Type B pancreatic cell (in vitro differentiated cells): ENCODE measurements around the gene RALY. TPM values are rescaled to one million over a fixed set of nuclear protein-coding genes. Genes with fewer than 3 reads are reported as not detected.
"Not testable (repeated sequence)": the region's sequence is repeated elsewhere in the genome, so short reads cannot be mapped to it uniquely, and the experiment has no call there.

Experiments
- DNase-seq: peaks from one replicate; pipeline ENCODE4 v3.0.0; 2021; ENCODE audit warnings: mixed read lengths; ENCODE audit not compliant: unreplicated experiment; ENCODE audit errors: extremely low spot score
- H3K27ac Mint-ChIP-seq: 2 replicates; pipeline ENCODE4 v1.8.0; 2021; ENCODE audit warnings: mild to moderate bottlenecking, mixed read lengths
- H3K27me3 Mint-ChIP-seq: 2 replicates; pipeline ENCODE4 v1.8.0; 2021; ENCODE audit warnings: mixed read lengths
- H3K36me3 Mint-ChIP-seq: 2 replicates; pipeline ENCODE4 v1.8.0; 2021; ENCODE audit warnings: mixed read lengths
- H3K4me1 Mint-ChIP-seq: one replicate; pipeline ENCODE4 v1.8.0; 2021; ENCODE audit warnings: mixed read lengths; ENCODE audit not compliant: unreplicated experiment
- H3K4me3 Mint-ChIP-seq: 2 replicates; pipeline ENCODE4 v1.8.0; 2021; ENCODE audit warnings: mild to moderate bottlenecking, mixed read lengths
- H3K9me3 Mint-ChIP-seq: 2 replicates; pipeline ENCODE4 v1.8.0; 2021; ENCODE audit warnings: mixed read lengths
- total RNA-seq: library from RNA; stranded (reverse); gene quantifications from 2 replicates; pipeline ENCODE4 v1.2.1, GENCODE V29; 2021; ENCODE audit warnings: low replicate concordance
- TF ChIP-seq, protein P1 (sequence below): fragments of 200-600 bp; sonication (generic); conservative IDR thresholded peaks from 2 replicates; pipeline ENCODE4 v1.5.0; 2021; ENCODE audit warnings: antibody characterized with exemption, mild to moderate bottlenecking

The RALY gene
- total RNA-seq, 1 donor from 2014 or later: 215 TPM

DNA sequence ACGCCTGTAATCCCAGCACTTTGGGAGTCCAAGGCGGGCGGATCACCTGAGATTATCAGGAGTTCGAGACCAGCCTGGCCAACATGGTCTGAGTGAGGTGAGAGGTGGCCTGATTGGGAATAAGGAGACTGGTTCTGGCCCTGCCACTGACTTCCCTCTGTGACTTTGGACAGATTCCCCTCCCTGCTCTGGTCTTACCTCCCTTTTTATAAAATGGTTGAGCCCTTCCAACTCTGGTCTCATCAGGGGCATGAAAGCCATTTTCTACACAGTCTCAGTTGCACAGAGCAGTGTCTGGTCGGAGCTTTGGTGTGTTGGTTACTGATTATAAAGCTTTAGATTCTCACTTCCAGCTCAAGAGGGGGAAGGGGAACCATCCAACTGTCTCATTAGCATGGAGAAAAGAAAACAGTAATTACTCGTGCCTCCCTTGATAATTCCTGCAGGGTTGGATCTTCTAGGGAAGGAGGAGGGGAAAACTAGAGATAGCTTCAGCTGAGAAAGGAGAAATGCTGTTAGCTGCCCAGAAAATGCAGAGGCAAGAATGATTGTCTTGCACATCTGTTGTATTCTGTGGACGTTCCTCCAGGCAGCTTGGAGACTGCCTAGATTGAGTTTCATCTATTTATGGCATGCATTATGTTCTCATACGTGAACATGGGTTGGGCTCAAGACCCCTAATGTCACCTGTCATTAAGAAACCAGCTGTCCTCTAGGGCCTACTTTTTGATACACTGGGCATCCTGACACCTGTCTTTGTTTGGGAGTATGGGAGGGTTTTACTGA, 30.4 kb downstream of the RALY start:
- no peak for DNase-seq
- H3K36me3 Mint-ChIP-seq: peaks cover 18% of the 10 kb centered on the region
- peak overlapping the region; percentile 23 for H3K27ac Mint-ChIP-seq
- no peaks in the 10 kb centered on the region for H3K27me3 Mint-ChIP-seq
- TF ChIP-seq, protein P1, sequence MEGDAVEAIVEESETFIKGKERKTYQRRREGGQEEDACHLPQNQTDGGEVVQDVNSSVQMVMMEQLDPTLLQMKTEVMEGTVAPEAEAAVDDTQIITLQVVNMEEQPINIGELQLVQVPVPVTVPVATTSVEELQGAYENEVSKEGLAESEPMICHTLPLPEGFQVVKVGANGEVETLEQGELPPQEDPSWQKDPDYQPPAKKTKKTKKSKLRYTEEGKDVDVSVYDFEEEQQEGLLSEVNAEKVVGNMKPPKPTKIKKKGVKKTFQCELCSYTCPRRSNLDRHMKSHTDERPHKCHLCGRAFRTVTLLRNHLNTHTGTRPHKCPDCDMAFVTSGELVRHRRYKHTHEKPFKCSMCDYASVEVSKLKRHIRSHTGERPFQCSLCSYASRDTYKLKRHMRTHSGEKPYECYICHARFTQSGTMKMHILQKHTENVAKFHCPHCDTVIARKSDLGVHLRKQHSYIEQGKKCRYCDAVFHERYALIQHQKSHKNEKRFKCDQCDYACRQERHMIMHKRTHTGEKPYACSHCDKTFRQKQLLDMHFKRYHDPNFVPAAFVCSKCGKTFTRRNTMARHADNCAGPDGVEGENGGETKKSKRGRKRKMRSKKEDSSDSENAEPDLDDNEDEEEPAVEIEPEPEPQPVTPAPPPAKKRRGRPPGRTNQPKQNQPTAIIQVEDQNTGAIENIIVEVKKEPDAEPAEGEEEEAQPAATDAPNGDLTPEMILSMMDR: no peak
- H3K4me1 Mint-ChIP-seq: peaks cover 60% of the 10 kb centered on the region
- peak overlapping the region; percentile 22 for H3K4me3 Mint-ChIP-seq
- H3K9me3 Mint-ChIP-seq: peaks cover 9% of the 10 kb centered on the region

GRCh38 chr20:34024723-34025351, 31.1 kb downstream of the RALY start:
- Mint-ChIP-seq H3K27ac (peak overlapping the region; percentile 23), H3K9me3 (peaks cover 9% of the 10 kb centered on the region), H3K4me1 (peaks cover 60% of the 10 kb centered on the region), H3K4me3 (peak overlapping the region; percentile 22), H3K36me3 (peaks cover 18% of the 10 kb centered on the region), H3K27me3 (no peaks in the 10 kb centered on the region)
- TF ChIP-seq, protein P1: no peak
- DNase-seq: no peak

- Mint-ChIP-seq H3K4me1 (peaks cover 42% of the 10 kb centered on the region), H3K36me3 (peaks cover 20% of the 10 kb centered on the region)
- not testable (repeated sequence) for DNase-seq, H3K4me3 Mint-ChIP-seq, H3K9me3 Mint-ChIP-seq, H3K27me3 Mint-ChIP-seq, H3K27ac Mint-ChIP-seq
These were observed 34.3 kb downstream of the RALY start for GRCh38 chr20:34028013-34028412.

DNA sequence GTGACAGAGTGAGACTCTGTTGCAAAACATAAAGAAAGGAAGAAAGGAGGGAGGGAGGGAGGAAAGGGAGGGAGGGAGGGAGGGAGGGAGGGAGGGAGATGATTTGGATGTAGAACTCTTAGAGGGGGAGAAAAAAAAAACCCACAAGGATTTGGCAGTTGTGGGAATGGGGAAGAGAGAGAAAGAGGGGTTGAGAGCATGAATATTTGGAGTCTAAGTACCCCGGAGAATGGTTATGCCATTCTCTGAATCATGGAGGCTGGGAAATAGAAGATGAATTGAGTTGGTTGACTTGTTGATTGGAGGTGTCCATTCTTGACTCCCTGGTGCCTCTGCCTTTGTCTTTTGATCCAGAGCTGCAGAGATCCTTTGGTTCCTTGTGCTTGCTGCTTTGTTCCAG, 35.7 kb downstream of the RALY start:
- Mint-ChIP-seq H3K27ac (no peak overlapping the region), H3K27me3 (no peaks in the 10 kb centered on the region), H3K4me3 (no peak overlapping the region), H3K36me3 (peaks cover 33% of the 10 kb centered on the region), H3K9me3 (no peaks in the 10 kb centered on the region), H3K4me1 (peaks cover 40% of the 10 kb centered on the region)
- TF ChIP-seq, protein P1: no peak
- no peak for DNase-seq

- Mint-ChIP-seq H3K36me3 (peaks cover 36% of the 10 kb centered on the region), H3K27ac (no peak overlapping the region), H3K4me1 (peaks cover 32% of the 10 kb centered on the region), H3K4me3 (no peak overlapping the region), H3K9me3 (no peaks in the 10 kb centered on the region), H3K27me3 (no peaks in the 10 kb centered on the region)
- no peak for DNase-seq
- TF ChIP-seq, protein P1: no peak
These were observed 36.7 kb downstream of the RALY start for GRCh38 chr20:34030456-34030855.

DNA sequence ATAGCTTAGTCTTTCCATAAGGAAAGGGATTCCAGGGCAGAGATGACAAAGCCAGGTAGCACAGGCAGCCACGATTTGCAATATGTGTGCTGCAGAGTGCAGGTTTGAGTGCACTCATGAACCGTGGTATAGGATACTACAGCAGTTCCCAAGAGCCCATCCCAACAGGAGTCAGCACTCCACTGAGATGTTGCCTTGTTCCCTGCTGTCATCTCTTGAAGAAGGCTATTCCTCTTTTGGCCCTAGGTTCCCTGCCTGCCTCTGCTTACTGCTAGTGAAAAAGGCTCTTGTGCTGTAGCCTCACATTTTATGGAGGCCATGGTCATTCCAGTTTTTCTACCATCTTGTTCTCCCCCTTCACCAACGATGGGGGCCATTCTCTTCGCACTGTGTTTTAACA, 40.2 kb downstream of the RALY start:
- H3K36me3 Mint-ChIP-seq: peaks cover 43% of the 10 kb centered on the region
- no peak for DNase-seq
- H3K27ac Mint-ChIP-seq: no peak overlapping the region
- H3K9me3 Mint-ChIP-seq: no peaks in the 10 kb centered on the region
- no peak overlapping the region for H3K4me3 Mint-ChIP-seq
- no peaks in the 10 kb centered on the region for H3K27me3 Mint-ChIP-seq
- peaks cover 42% of the 10 kb centered on the region for H3K4me1 Mint-ChIP-seq
- TF ChIP-seq, protein P1: no peak
